Thoracic aorta (tissue), 2 donors: ENCODE measurements around the gene TPO. TPM values are rescaled to one million over a fixed set of nuclear protein-coding genes. Genes with fewer than 3 reads are reported as not detected.

Experiments
- ATAC-seq: fragments of 150-250 bp; one replicate; pipeline ENCODE4 v1.8.0; 2017; ENCODE audit warnings: low read depth; ENCODE audit not compliant: insufficient number of reproducible peaks, low FRiP score
- DNase-seq: peaks from one replicate; pipeline ENCODE4 v3.0.0-alpha.2; 2020; ENCODE audit warnings: low spot score
- H3K27ac ChIP-seq, 2 donors: fragments of 200-600 bp; sonication (generic); 1 replicate in 1 of 2; 2 replicates in 1 of 2; pipeline ENCODE4 v1.5.1; 2016; ENCODE audit warnings: mild to moderate bottlenecking in 2 of 2, moderate library complexity in 2 of 2
- H3K27me3 ChIP-seq: fragments of 200-600 bp; sonication (generic); replicated peaks from 2 replicates; pipeline ENCODE4 v1.6.0; 2016; ENCODE audit warnings: mild to moderate bottlenecking; ENCODE audit not compliant: insufficient read depth
- H3K36me3 ChIP-seq: fragments of 200-600 bp; sonication (generic); one replicate; pipeline ENCODE4 v1.5.1; 2016
- H3K4me1 ChIP-seq, 2 donors: fragments of 200-600 bp; sonication (generic); 1 replicate in 1 of 2; 2 replicates in 1 of 2; pipeline versions ENCODE4 v1.5.1 to v1.6.0; 2016; ENCODE audit warnings: low read depth in 2 of 2, mild to moderate bottlenecking in 1 of 2; ENCODE audit not compliant: control insufficient read depth in 1 of 2
- H3K4me3 ChIP-seq: fragments of 200-600 bp; sonication (generic); 2 replicates; pipeline ENCODE4 v1.5.1; 2016; ENCODE audit warnings: mild to moderate bottlenecking
- H3K9me3 ChIP-seq: fragments of 200-600 bp; sonication (generic); 2 replicates; pipeline ENCODE4 v1.5.1; 2016
- CTCF ChIP-seq: fragments of 200-600 bp; sonication (generic); IDR thresholded peaks from one replicate; pipeline ENCODE4 v1.5.1; 2019; ENCODE audit warnings: antibody characterized with exemption
- total RNA-seq, 2 donors: library from RNA; depleted of rRNA; stranded (reverse); fragments of >200 nt; gene quantifications; one replicate each; pipeline versions ENCODE4 v1.1.0 to v1.2.3, GENCODE V29; 2016

The TPO gene
- total RNA-seq, 2 donors from 2014 or later, result 8.1 to 24.1 TPM

GRCh38 chr2:1504311-1504750 is 91.1 kb downstream of the TPO start:
- H3K27me3 ChIP-seq, result no peaks in the 10 kb centered on the region
- H3K4me1 ChIP-seq, result no peaks in the 10 kb centered on the region
- H3K36me3 ChIP-seq, result no peaks in the 10 kb centered on the region
- no peak for TF ChIP-seq CTCF
- no peaks in the 10 kb centered on the region for H3K9me3 ChIP-seq
- no peak for ATAC-seq
- no peak overlapping the region for H3K4me3 ChIP-seq
- no peak overlapping the region for H3K27ac ChIP-seq
- no peak for DNase-seq

- no peak for TF ChIP-seq CTCF
- no peaks in the 10 kb centered on the region for H3K9me3 ChIP-seq
- DNase-seq, result no peak
- no peak for ATAC-seq
- no peak overlapping the region for H3K4me3 ChIP-seq
- H3K36me3 ChIP-seq, result no peaks in the 10 kb centered on the region
- H3K4me1 ChIP-seq, result no peaks in the 10 kb centered on the region
- H3K27me3 ChIP-seq, result no peaks in the 10 kb centered on the region
- H3K27ac ChIP-seq, result no peak overlapping the region
Measured at GRCh38 chr2:1505031-1505441, 91.8 kb downstream of the TPO start.

GRCh38 chr2:1509271-1510065 is 96.2 kb downstream of the TPO start:
- no peak overlapping the region for H3K4me3 ChIP-seq
- TF ChIP-seq CTCF, result no peak
- H3K27me3 ChIP-seq, result no peaks in the 10 kb centered on the region
- no peaks in the 10 kb centered on the region for H3K36me3 ChIP-seq
- no peak for ATAC-seq
- H3K9me3 ChIP-seq, result no peaks in the 10 kb centered on the region
- H3K27ac ChIP-seq, result no peak overlapping the region
- no peak for DNase-seq
- no peaks in the 10 kb centered on the region for H3K4me1 ChIP-seq

GRCh38 chr2:1510176-1510575 is 96.9 kb downstream of the TPO start:
- DNase-seq (no peak), ATAC-seq (no peak)
- H3K9me3 ChIP-seq, result no peaks in the 10 kb centered on the region
- TF ChIP-seq CTCF, result no peak
- no peaks in the 10 kb centered on the region for H3K4me1 ChIP-seq
- H3K4me3 ChIP-seq, result no peak overlapping the region
- no peaks in the 10 kb centered on the region for H3K27me3 ChIP-seq
- H3K27ac ChIP-seq, result no peak overlapping the region
- no peaks in the 10 kb centered on the region for H3K36me3 ChIP-seq

GRCh38 chr2:1511455-1511854 is 98.2 kb downstream of the TPO start:
- Histone ChIP-seq H3K4me3 (no peak overlapping the region), H3K4me1 (no peaks in the 10 kb centered on the region), H3K27me3 (no peaks in the 10 kb centered on the region), H3K27ac (no peak overlapping the region), H3K36me3 (no peaks in the 10 kb centered on the region), H3K9me3 (no peaks in the 10 kb centered on the region)
- DNase-seq (no peak), ATAC-seq (no peak)
- no peak for TF ChIP-seq CTCF
